ENCODE results near the gene MYO7A.

DNA sequence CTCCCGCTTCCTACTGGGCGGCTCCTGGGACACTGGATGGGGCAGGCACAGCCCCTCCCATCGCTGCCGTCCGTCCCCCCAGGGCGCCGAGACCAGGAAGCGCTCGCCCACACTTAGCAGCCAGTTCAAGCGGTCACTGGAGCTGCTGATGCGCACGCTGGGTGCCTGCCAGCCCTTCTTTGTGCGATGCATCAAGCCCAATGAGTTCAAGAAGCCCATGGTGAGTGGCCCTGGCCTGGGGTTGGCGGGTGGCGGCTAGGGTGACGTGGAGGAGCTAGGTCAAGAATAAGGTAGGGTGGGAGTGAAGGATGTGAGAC lies 44.6 kb downstream of the MYO7A start:
- no peak for TF ChIP-seq EZH2 (IDR thresholded peaks at IDR 0.05; ENCODE audit: insufficient read depth, low read length)
- no peak for TF ChIP-seq CTCF (IDR thresholded peaks at IDR 0.05; ENCODE audit: insufficient read depth, low read depth, low read length)
